K562 (cell line): Measurements from ENCODE around the gene SNRPD2. TPM values are rescaled to one million over a fixed set of nuclear protein-coding genes. Genes with fewer than 3 reads are reported as not detected.
A peak's percentile ranks its signal among the peaks of the same experiment; 100 is the strongest.

Source experiments
- polyA plus RNA-seq, 8 experiments: library from polyadenylated mRNA; depleted of rRNA in 4 of 8; stranded (reverse) in 5 of 8; unstranded in 3 of 8; fragments of >200 nt; fragmentation: Nextera tagmentation in 2 of 8; fragmentation: Illumina TruSeq in 1 of 8; extraction: Ambion mirVana in 2 of 8; extraction: Trizol in 1 of 8; gene quantifications; 2 replicates each; pipeline versions ENCODE4 v1.2.1 to v1.2.3, GENCODE V29; 2011 to 2014; ENCODE audit warnings: inconsistent platforms in 1 of 8, missing spikeins in 1 of 8
- total RNA-seq, 7 experiments: library from RNA; depleted of rRNA in 6 of 7; stranded (reverse); fragments of >200 nt in 6 of 7; fragmentation: Illumina TruSeq in 2 of 7; extraction: Trizol in 2 of 7; gene quantifications; 2 replicates each; pipeline versions ENCODE4 v1.2.1 to v1.2.3, GENCODE V29; 2011 to 2021; ENCODE audit warnings: low replicate concordance in 1 of 7
- TF ChIP-seq, protein P1 (sequence below): fragments of 200-600 bp; sonication (generic); IDR thresholded peaks from one replicate; pipeline ENCODE4 v1.6.1; 2012; ENCODE audit warnings: mild to moderate bottlenecking, low read depth, low read length, inconsistent platforms
- TF ChIP-seq, protein P2 (sequence below): sonication (generic); formaldehyde crosslinking; IDR thresholded peaks from 2 replicates; pipeline ENCODE4 v1.9.0; 2022; ENCODE audit warnings: mild to moderate bottlenecking, missing genetic modification reagents
- TF ChIP-seq, protein P3 (sequence below): fragments of 250-450 bp; sonication (Bioruptor Pico); IDR thresholded peaks from 2 replicates; pipeline ENCODE4 v1.4.0; 2020; ENCODE audit warnings: mild to moderate bottlenecking, moderate library complexity, borderline replicate concordance

SNRPD2 gene
- total and polyA plus RNA-seq, 9 of the 15 experiments (the other 6 are each of a cell fraction or from before 2014, with no cell fraction given): 728 to 4,411 (median 1,029) TPM

DNA sequence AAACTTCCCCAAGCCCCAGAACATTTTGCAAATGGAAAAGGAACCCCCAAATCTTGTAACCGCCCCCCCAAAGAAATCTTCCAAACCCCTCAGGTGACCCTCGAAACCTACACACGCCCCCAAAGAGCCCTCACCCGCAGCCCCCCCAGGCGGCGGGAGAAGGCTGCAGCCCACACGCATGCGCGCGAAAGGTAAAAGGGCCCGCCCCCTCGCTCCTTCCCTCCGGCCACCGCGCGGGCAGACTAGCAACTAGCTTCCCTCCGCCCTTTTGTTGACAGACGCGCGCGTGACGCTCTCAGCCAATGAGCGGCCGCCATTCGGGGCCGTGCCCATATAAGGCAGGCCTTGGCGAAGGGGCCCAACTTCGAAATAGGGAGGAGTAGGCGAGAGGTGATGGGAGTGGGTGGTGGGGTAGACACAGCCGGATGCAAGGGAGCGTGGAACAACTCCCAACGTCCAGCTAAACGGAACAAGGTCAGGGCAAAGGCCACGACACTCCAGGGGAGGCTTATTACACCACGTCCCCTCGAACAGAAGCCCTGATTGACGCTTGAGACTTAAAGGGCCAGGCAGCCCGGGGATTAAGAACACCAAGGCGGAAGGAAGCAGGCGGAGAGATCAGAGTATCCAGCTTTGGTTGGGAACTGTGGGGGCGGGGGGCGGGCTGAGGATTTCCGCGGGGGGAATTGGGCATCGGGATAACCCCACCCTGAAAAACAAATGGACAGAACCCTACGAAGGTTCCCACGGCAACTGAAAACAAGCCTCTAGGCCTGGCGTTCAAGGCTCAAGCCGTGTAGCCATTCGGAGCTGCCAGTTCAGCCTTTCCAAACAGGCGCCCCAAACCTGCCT is 25.6 kb upstream of the SNRPD2 start (continued):
- TF ChIP-seq, protein P1, sequence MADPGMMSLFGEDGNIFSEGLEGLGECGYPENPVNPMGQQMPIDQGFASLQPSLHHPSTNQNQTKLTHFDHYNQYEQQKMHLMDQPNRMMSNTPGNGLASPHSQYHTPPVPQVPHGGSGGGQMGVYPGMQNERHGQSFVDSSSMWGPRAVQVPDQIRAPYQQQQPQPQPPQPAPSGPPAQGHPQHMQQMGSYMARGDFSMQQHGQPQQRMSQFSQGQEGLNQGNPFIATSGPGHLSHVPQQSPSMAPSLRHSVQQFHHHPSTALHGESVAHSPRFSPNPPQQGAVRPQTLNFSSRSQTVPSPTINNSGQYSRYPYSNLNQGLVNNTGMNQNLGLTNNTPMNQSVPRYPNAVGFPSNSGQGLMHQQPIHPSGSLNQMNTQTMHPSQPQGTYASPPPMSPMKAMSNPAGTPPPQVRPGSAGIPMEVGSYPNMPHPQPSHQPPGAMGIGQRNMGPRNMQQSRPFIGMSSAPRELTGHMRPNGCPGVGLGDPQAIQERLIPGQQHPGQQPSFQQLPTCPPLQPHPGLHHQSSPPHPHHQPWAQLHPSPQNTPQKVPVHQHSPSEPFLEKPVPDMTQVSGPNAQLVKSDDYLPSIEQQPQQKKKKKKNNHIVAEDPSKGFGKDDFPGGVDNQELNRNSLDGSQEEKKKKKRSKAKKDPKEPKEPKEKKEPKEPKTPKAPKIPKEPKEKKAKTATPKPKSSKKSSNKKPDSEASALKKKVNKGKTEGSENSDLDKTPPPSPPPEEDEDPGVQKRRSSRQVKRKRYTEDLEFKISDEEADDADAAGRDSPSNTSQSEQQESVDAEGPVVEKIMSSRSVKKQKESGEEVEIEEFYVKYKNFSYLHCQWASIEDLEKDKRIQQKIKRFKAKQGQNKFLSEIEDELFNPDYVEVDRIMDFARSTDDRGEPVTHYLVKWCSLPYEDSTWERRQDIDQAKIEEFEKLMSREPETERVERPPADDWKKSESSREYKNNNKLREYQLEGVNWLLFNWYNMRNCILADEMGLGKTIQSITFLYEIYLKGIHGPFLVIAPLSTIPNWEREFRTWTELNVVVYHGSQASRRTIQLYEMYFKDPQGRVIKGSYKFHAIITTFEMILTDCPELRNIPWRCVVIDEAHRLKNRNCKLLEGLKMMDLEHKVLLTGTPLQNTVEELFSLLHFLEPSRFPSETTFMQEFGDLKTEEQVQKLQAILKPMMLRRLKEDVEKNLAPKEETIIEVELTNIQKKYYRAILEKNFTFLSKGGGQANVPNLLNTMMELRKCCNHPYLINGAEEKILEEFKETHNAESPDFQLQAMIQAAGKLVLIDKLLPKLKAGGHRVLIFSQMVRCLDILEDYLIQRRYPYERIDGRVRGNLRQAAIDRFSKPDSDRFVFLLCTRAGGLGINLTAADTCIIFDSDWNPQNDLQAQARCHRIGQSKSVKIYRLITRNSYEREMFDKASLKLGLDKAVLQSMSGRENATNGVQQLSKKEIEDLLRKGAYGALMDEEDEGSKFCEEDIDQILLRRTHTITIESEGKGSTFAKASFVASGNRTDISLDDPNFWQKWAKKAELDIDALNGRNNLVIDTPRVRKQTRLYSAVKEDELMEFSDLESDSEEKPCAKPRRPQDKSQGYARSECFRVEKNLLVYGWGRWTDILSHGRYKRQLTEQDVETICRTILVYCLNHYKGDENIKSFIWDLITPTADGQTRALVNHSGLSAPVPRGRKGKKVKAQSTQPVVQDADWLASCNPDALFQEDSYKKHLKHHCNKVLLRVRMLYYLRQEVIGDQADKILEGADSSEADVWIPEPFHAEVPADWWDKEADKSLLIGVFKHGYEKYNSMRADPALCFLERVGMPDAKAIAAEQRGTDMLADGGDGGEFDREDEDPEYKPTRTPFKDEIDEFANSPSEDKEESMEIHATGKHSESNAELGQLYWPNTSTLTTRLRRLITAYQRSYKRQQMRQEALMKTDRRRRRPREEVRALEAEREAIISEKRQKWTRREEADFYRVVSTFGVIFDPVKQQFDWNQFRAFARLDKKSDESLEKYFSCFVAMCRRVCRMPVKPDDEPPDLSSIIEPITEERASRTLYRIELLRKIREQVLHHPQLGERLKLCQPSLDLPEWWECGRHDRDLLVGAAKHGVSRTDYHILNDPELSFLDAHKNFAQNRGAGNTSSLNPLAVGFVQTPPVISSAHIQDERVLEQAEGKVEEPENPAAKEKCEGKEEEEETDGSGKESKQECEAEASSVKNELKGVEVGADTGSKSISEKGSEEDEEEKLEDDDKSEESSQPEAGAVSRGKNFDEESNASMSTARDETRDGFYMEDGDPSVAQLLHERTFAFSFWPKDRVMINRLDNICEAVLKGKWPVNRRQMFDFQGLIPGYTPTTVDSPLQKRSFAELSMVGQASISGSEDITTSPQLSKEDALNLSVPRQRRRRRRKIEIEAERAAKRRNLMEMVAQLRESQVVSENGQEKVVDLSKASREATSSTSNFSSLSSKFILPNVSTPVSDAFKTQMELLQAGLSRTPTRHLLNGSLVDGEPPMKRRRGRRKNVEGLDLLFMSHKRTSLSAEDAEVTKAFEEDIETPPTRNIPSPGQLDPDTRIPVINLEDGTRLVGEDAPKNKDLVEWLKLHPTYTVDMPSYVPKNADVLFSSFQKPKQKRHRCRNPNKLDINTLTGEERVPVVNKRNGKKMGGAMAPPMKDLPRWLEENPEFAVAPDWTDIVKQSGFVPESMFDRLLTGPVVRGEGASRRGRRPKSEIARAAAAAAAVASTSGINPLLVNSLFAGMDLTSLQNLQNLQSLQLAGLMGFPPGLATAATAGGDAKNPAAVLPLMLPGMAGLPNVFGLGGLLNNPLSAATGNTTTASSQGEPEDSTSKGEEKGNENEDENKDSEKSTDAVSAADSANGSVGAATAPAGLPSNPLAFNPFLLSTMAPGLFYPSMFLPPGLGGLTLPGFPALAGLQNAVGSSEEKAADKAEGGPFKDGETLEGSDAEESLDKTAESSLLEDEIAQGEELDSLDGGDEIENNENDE: no peak
- TF ChIP-seq, protein P2, sequence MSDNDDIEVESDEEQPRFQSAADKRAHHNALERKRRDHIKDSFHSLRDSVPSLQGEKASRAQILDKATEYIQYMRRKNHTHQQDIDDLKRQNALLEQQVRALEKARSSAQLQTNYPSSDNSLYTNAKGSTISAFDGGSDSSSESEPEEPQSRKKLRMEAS: peak; percentile 78
- TF ChIP-seq, protein P3, sequence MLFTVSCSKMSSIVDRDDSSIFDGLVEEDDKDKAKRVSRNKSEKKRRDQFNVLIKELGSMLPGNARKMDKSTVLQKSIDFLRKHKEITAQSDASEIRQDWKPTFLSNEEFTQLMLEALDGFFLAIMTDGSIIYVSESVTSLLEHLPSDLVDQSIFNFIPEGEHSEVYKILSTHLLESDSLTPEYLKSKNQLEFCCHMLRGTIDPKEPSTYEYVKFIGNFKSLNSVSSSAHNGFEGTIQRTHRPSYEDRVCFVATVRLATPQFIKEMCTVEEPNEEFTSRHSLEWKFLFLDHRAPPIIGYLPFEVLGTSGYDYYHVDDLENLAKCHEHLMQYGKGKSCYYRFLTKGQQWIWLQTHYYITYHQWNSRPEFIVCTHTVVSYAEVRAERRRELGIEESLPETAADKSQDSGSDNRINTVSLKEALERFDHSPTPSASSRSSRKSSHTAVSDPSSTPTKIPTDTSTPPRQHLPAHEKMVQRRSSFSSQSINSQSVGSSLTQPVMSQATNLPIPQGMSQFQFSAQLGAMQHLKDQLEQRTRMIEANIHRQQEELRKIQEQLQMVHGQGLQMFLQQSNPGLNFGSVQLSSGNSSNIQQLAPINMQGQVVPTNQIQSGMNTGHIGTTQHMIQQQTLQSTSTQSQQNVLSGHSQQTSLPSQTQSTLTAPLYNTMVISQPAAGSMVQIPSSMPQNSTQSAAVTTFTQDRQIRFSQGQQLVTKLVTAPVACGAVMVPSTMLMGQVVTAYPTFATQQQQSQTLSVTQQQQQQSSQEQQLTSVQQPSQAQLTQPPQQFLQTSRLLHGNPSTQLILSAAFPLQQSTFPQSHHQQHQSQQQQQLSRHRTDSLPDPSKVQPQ (CRISPR knock-in tag): no peak
